VCaP (cell line): ENCODE results near the gene PHLDB3.

ENCODE experiments used
- H3K27ac ChIP-seq: fragments of 450-650 bp; 2 replicates; pipeline ENCODE4 v1.5.1; 2017
- CTCF ChIP-seq: fragments of 450-650 bp; conservative IDR thresholded peaks from 2 replicates; pipeline ENCODE4 v1.5.1; 2017; ENCODE audit warnings: mild to moderate bottlenecking, moderate library complexity

The PHLDB3 gene

GRCh38 chr19:43465468-43466120, 39.0 kb downstream of the PHLDB3 start, which contains the start of gene LYPD3:
Gene LYPD3 (minus strand): TSS chr19:43465608. CDS start chr19:43465571, 37 bp downstream.
- peak within 1 kb of the TSS; percentile 78 for H3K27ac ChIP-seq
- TF ChIP-seq CTCF = no peak

- no peak for TF ChIP-seq CTCF
These were observed 40.3 kb downstream of the PHLDB3 start for GRCh38 chr19:43464134-43464775.

DNA sequence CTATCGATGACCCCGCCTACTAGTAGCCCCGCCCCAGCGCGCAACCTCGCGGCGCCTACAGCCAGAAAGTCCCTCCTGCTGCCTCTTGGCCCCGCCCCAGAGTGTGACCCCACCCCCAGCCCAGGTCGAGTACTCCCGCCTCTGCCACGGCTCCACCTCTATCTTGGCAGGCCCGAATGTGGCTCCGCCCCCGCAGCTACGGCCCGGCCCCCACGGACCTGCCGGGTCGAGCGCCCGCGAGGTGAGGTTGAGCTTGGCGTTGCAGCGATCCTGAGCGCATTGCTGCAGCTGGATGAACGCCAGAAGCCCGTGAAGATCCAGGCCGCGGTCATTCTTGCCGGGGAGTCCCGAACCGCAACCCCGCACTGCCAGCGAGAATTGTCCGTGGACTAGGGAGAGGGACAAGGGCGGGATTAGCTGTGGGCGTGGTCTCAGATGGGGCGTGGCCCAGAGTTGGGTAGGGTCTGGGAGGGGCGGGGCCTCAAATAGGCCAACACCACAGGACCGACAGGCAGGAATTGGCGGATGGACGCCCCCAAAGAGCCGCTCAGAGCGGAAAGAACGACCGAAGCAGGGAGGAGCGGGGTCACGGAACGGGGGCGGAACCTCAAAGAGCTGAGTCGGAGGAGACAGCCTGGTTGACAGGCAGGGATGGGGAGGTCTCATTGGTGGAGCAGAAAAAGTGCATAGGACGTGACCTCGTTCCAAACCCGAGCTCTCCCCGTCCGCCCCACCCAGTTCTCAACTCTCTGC, 41.0 kb downstream of the PHLDB3 start:
- TF ChIP-seq CTCF = no peak
- peak overlapping the region; percentile 78 for H3K27ac ChIP-seq

More at GRCh38 chr19:43464134-43464775, 40.3 kb downstream of the PHLDB3 start:
- peak overlapping the region; percentile 78 for H3K27ac ChIP-seq

GRCh38 chr19:43462785-43463380, 41.7 kb downstream of the PHLDB3 start:
- peak overlapping the region; percentile 78 for H3K27ac ChIP-seq
- TF ChIP-seq CTCF = no peak

- H3K27ac ChIP-seq = peak overlapping the region; percentile 78
- TF ChIP-seq CTCF = no peak
These were observed 42.2 kb downstream of the PHLDB3 start for GRCh38 chr19:43462383-43462782.

DNA sequence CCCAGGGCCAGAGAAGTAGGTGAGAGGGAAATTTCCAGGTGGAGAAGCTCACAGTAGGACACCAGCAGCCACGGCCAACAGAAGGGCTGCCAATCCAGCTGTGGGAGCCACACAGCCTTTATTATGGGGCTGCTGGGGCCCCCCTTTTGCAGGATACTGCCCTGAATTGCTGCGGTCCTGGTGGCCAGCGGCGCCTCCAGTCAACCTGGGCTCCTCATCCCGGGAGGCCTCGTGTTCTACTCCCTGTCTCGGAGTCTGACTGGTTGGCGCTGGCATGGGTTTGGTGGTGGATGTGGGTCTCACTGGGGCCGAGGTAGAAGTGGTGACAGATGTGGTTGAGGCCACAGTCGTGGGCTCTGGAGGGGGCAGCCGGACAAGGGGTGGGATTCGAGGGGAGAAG, 43.2 kb downstream of the PHLDB3 start:
- no peak overlapping the region for H3K27ac ChIP-seq
- TF ChIP-seq CTCF = no peak
